HepG2 (cell line): ENCODE data around the gene CHCT1. TPM values are rescaled to one million over a fixed set of nuclear protein-coding genes. Genes with fewer than 3 reads are reported as not detected.

Experiments
- polyA plus RNA-seq, 8 experiments: library from polyadenylated mRNA; depleted of rRNA in 3 of 8; stranded (reverse) in 7 of 8; unstranded in 1 of 8; fragments of >200 nt; fragmentation: Illumina TruSeq in 4 of 8; extraction: Trizol in 4 of 8; gene quantifications; 2 replicates each; pipeline versions ENCODE4 v1.2.1 to v1.2.3, GENCODE V29; 2011 to 2016; ENCODE audit warnings: low read depth in 4 of 8, missing spikeins in 1 of 8, mixed read lengths in 1 of 8; ENCODE audit not compliant: insufficient read depth in 1 of 8
- total RNA-seq, 5 experiments: library from RNA; depleted of rRNA; stranded (reverse); fragments of >200 nt; fragmentation: Illumina TruSeq; extraction: Trizol; gene quantifications; 2 replicates each; pipeline ENCODE4 v1.2.3, GENCODE V29; 2016; ENCODE audit warnings: low read depth in 1 of 5

Gene CHCT1
- total and polyA plus RNA-seq, 2 of the 13 experiments (the other 11 are each of a cell fraction or from before 2014, with no cell fraction given): not detected

Other genes starting within 250 kb of the CHCT1 start
- 39.9 and 52.9 TPM in 2 replicates for gene USP32, start 30.4 kb upstream of the CHCT1 start, total RNA-seq (2016; rRNA removed; fragmentation: Illumina TruSeq; extraction: Trizol)
- 24.9 and 25.6 TPM in 2 replicates for gene USP32, start 30.4 kb upstream of the CHCT1 start, polyA plus RNA-seq (2011; rRNA removed)
- 45.8 and 68.8 TPM in 2 replicates for gene APPBP2, start 103.8 kb downstream of the CHCT1 start, total RNA-seq (2016; rRNA removed; fragmentation: Illumina TruSeq; extraction: Trizol)
- gene APPBP2, start 103.8 kb downstream of the CHCT1 start, polyA plus RNA-seq (2011; rRNA removed): 15.9 and 17.5 TPM in 2 replicates
- gene PPM1D, start 177.7 kb downstream of the CHCT1 start, total RNA-seq (2016; rRNA removed; fragmentation: Illumina TruSeq; extraction: Trizol): 26.2 and 32.3 TPM in 2 replicates
- gene PPM1D, start 177.7 kb downstream of the CHCT1 start, polyA plus RNA-seq (2011; rRNA removed): 7.3 and 8.0 TPM in 2 replicates